GM15510 (cell line): ENCODE measurements around the gene LTA.

Experiments
- POLR2A ChIP-seq: IDR thresholded peaks from 3 replicates; pipeline ENCODE4 v1.6.1; 2011; ENCODE audit warnings: borderline replicate concordance; ENCODE audit not compliant: insufficient read length; ENCODE audit errors: extremely low read depth

Gene LTA

DNA sequence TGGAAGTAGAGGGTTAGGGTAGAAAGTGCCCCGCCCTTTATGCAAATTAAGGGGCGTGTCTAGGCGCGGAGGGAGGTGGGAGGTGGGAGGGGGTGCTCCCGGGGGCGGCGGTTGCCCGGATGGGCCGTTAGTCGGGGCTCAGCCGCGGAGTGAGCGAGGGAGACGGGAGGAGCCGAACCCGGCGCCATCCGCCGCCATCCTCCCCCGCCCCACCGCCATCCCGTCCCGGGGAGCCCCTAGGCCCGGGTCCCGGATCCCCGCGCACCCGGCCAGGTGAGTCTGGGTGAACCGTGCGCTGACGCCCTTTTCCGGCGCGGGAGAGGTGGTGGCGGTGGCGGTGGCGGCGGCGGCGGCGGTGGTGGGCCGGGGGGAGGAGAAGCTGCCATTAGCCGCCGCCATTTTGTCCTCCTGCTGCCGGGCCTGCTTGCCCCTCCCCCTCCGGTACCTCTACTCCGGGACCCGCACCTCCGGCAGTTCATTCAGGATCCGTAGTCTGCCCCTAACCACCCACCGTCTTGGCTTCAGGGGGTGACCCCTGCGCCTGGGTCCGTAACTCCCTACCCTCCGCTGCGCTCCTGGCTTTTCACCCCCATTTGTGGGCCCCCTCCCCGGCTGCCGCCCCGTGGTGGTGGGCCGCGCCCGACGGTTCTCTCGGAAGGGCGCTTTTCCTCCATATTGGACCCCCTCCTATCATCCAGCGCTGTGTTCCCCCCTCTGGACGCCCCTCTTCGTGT, 48.7 kb downstream of the LTA start, which contains the start of gene PRRC2A:
TSS of gene PRRC2A (plus strand) at position 130 of the 734 bp plus-strand sequence. CDS start 2,075 bp downstream, outside the sequence.
- TF ChIP-seq POLR2A = peak; percentile 76

DNA sequence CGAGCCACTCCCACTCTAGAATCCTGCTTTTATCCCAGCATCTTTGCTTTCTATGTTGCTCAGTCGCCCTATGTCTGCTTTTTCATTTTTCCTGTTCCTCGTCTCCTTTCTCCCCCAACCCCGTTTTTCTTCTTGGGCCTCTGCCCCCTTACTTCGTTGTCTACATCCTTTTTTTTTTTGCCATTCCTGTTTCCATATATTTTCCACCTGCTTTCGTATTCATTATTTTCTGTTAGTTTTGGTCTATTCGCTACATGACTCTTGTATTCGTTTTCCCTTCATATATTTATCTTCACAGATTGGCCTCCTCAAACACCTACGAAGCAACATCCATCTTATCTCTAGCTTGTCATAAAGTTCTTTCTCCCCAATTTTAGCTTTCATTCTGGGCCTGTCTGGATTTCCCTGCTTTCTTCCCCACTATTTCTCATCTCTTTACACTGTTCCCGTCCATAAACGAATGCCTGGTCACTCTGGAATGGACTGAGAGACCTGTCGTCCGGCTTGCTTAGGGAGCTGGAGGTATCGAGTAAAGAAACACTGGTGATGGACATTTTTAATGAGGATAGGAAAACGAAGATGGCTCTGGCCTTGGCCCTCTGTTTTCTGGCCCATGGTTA, 49.3 kb downstream of the LTA start:
- TF ChIP-seq POLR2A = no peak

DNA sequence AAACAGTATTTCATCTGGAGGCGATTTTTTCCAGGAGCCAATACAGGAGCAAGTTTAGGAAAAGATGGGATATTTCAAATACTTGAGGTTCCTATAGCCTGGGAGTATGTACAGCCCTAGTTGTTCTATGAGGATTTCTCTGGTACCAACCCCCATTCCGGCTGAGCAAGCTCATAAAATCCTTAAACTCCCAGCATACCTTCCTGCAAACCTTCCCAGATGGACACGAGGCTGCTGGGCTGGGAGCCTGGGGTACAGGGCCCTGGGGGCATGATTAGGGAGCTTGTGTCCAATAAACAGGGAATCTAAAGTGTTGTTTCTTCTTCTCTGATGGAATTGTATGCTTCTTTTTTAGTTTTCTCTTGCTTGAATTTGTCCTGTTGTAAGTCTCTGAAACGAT, 49.9 kb downstream of the LTA start:
- no peak for TF ChIP-seq POLR2A

DNA sequence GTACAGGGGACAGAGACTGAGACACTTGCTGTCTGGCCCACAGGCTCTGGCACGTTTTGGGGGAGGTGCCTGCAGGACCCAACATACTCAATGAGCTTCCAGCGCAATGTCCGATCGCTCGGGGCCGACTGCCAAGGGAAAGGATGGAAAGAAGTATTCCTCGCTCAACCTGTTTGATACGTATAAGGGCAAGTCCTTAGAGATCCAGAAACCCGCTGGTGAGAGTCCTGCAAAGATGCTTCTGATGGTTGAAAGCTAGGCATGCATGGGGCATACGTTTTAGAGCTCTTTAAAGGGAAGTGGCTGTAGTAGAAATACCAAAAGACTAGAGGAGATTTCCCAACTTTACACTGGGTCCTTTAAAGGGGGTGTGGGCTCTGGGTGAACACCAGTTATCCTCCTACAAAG, 50.6 kb downstream of the LTA start:
- no peak for TF ChIP-seq POLR2A
